Right lung (tissue), 5 donors: ENCODE data around the gene TBK1. TPM values are rescaled to one million over a fixed set of nuclear protein-coding genes. Genes with fewer than 3 reads are reported as not detected.
"Not testable (repeated sequence)": the region's sequence is repeated elsewhere in the genome, so short reads cannot be mapped to it uniquely, and the experiment has no call there.

ENCODE experiments used
- DNase-seq, 2 donors: peaks; one replicate each; pipeline ENCODE4 v3.0.0-alpha.2; 2013
- polyA plus RNA-seq, 5 donors: library from polyadenylated mRNA; unstranded; fragments of 120-200 nt; gene quantifications; one replicate each; pipeline versions ENCODE4 v1.2.1 to v1.2.3, GENCODE V29; 2013; ENCODE audit warnings: inconsistent platforms in 1 of 5, low replicate concordance in 1 of 5; ENCODE audit not compliant: insufficient read length in 5 of 5, insufficient read depth in 1 of 5

TBK1 gene
- polyA plus RNA-seq, 5 donors, result 21.9 to 29.6 (median 27.1) TPM

DNA sequence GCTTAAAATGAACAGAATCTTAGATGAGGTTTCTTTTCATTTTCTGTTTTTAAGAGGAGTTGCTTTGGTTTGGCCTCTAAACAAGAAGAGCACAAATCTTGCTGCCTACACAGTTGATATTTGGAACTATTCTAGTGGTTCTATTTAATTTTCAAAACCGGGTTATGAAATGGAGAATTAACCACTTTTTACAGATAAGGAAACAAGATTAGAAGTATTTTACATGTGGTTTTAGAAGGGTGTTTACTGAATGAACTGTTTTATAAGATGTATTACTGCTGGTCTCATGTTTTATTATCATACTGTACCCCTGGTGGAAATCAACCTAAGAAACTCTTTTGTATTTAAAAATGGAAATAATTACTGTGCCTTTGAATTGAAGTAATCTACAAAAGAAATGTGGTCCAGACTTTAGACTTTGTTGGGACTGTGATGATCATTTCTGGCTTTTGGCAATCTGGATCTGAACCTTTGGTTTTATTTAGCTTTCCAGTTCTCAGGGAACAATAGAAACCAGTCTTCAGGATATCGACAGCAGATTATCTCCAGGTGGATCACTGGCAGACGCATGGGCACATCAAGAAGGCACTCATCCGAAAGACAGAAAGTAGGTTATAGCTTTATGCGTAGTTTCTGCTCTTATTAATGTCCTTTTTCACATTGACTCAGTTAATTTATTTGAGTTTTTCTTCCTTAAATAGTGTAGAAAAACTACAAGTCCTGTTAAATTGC, 43.2 kb downstream of the TBK1 start:
- DNase-seq, result no peak

- DNase-seq, result no peak
Measured at GRCh38 chr12:64496839-64497400, 45.0 kb downstream of the TBK1 start.

GRCh38 chr12:64497484-64497883, 45.6 kb downstream of the TBK1 start:
- DNase-seq, result no peak

- no peak for DNase-seq
Measured at GRCh38 chr12:64497903-64498302, 46.0 kb downstream of the TBK1 start.

DNA sequence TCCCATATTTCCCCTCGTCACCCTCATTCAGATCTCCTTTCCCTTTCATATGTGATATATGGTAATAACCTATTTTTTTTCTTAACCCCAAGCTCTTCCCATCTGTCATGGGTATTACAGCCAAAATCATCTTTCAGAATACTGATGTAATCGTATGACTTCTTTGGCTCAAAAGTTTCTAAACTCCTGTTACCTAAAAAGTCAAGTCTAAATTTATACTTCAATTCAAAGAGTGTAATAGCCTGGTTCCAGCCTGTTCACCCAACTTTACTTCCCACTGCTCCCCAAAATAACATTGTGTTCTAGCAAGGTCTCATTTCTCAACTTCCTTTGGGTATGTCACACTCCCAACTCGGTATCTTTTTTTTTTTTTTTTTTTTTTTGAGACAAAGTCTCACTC, 48.5 kb downstream of the TBK1 start:
- no peak for DNase-seq

- no peak for DNase-seq
Measured at GRCh38 chr12:64501486-64501885, 49.6 kb downstream of the TBK1 start.

DNA sequence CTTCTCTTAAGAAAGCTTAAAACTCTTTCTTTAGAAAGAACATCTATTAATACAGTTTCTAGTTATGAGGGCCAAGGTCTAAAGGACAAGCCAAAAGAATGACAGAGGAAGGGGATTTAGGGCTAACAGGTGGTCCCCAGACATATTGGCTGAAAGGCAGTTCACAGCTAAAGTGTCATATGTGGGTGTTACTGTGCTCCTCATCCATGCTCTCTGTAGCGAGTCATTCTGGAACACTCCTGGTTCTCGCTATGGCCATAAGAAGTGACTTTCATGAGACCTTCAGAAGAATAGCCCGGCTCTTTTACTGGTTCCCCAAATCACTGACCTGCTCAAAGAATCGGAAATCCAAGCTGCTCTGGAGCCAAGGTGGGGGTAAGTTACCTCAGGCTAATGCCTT, 55.0 kb downstream of the TBK1 start:
- DNase-seq, result no peak

DNA sequence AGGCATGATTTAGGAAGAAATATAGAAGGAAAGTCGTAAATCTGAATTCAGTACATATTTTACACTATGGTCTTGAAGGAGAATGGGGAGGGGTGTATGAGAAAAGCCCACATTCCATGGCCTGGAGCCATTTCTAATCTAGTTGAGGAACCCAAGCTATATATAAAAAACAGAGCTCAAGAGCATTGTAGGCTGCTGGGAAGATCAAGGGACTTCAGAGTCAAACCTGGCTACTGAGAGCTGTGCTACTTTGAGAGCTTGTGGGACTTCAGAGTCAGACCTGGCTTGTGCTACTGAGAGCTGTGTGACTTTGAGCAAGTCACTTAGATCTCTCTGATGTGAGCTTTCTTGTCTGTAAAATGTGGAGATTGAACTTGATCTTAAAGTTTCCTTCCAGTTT, 58.7 kb downstream of the TBK1 start:
- DNase-seq, result no peak

DNA sequence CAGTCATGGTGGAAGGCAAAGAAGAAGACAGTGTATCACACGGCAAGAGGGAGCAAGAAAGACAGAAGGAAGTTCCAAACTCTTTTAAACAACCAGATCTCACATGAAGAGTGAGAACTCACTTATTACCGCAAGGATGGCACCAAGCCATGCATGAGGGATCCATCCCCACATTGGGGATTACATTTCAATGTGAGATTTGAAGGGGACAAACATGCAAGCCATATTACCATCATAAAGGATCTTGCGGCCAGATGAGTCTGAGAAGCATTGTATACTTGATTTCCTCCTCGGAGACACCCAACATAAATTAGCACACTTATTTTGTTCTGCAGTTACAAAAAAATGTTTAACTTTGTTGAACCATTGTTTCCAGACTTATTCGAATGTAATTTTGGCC, 66.5 kb downstream of the TBK1 start:
- DNase-seq, result no peak

GRCh38 chr12:64521833-64522232, 69.9 kb downstream of the TBK1 start:
- no peak for DNase-seq

GRCh38 chr12:64522316-64522715, 70.4 kb downstream of the TBK1 start:
- DNase-seq, result no peak

GRCh38 chr12:64522807-64523206, 70.9 kb downstream of the TBK1 start:
- DNase-seq, result no peak

GRCh38 chr12:64523565-64524444, 71.9 kb downstream of the TBK1 start:
- DNase-seq, result not testable (repeated sequence)

GRCh38 chr12:64525461-64526160, 73.7 kb downstream of the TBK1 start:
- DNase-seq, result no peak

DNA sequence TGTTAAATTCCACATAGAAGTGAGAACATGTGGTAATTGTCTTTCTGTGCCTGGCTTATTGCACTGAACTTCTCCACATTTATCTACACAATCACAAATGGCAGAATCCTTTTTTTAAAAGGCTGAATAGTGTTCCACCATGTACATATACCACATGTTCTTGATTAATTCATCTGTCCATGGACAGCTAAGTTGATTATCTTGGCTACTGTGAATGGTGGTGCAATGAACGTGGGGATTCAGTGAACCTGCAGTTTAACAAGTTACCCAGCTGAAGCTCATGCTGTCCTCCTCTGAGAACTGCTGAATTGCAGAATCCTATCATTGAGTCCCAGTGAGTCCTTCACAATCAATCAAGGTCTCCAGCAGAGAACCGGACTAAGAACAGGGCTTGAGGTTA, 74.9 kb downstream of the TBK1 start:
- no peak for DNase-seq

- DNase-seq, result no peak
Measured at GRCh38 chr12:64528616-64529015, 76.7 kb downstream of the TBK1 start.

DNA sequence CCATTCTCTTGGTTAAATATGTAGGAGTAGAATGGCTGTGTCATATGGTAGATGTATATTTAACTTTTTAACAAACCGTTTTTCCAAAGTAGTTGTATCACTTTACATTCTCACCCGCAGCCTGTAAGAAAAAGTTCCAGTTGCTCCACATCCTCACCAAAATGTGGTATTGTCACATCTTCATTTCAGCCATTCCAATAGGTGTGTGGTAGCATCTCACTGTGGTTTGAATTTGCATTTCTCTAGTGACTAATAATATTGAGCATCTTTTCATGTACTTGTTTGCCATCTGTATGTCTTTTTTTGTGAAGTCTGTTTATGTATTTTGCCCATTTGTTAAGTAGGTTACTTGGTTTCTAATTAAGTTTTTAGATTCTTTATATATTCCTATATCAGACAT, 78.6 kb downstream of the TBK1 start:
- DNase-seq, result no peak

GRCh38 chr12:64531665-64532334, 79.9 kb downstream of the TBK1 start:
- DNase-seq, result no peak

DNA sequence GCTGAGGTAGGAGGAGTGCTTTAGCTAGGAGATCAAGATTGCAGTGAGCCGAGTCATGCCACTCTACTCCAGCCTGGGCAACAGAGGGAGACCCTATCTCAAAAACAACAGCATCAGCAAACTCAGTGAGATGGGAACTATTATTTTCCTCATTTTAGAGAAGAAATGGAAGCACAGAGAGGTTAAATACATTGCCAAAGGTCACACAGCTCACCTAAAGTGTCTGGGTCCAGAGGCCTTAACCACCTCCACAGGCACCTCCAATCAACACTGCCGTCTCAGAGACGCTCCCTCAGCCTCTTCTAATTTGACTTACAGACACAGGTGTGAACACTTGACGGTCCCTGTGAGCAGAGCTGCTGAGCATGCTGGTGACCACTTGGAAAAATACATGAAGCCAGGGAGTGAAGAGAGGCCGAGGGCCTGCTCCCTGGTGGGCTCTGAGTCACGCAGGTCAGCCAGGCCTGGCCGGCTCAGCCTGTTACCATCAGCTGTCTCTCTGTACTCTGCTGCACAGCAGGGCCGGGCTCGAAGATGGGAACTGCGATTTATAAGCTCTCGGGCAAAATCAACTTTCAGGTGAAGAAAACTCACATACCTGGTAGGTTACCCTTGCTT, 80.9 kb downstream of the TBK1 start:
- no peak for DNase-seq

GRCh38 chr12:64534672-64535199, 82.8 kb downstream of the TBK1 start:
- no peak for DNase-seq

DNA sequence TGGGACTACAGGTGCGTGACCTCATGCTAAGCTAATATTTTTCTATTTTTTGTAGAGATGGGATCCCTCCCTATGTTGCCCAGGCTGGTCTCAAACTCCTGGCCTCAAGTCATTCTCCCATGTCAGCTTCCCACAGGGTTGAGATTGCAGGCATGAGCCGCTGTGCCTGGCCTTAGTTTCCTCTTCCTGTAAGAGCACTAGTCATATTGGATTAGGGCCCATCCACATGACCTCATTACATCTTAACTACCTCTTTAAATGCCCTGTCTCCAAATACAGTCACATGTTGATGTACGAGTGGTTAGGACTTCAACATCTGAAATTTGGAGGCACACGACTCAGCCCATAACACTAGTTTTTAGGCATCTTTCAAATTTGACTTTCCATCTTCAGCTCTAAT, 86.2 kb downstream of the TBK1 start:
- no peak for DNase-seq
